SK-N-MC (cell line): ENCODE measurements around the gene NDUFS3.

Experiments
- EZH2 ChIP-seq: fragments of 200-600 bp; sonication (generic); IDR thresholded peaks from one replicate; pipeline ENCODE4 v1.6.1; 2017; ENCODE audit warnings: antibody characterized with exemption
- FOXP2 ChIP-seq: optimal IDR thresholded peaks from 2 replicates; pipeline ENCODE3; 2011; ENCODE audit warnings: mild to moderate bottlenecking, moderate library complexity; ENCODE audit not compliant: insufficient read depth; ENCODE audit errors: extremely low read length, control extremely low read depth

DNA sequence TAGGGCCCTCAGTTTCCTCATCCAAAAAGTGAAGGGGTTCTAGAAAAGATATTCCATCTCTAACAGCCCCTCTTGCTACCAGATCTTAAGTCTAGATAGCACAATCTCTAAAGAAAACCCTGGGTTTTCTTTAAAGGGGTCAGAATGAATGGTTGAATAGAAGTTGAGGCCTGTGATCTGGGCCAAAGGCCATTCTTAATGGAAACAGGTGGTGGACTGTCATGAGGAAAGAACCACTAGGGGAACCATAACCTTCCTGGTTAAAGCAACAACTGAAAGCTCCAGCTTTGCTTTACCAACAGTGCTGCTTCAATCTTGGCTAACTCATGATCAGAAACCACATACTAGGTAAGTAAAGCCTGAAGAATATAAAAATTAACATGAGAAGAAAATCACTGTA is 27.8 kb upstream of the NDUFS3 start:
- TF ChIP-seq FOXP2 (no peak), EZH2 (no peak)
